Measurements from ENCODE around the gene NMNAT2.

Gene NMNAT2

GRCh38 chr1:183199304-183199703, 218.9 kb downstream of the NMNAT2 start:
- no peak for DNase-seq (ENCODE audit: low read depth)
- no peak overlapping the region for H3K4me3 ChIP-seq (ENCODE audit: low read length)
- no peak for TF ChIP-seq CTCF (conservative IDR thresholded peaks at IDR 0.05; ENCODE audit: low read length)

- no peak overlapping the region for H3K4me3 ChIP-seq (ENCODE audit: low read length)
- TF ChIP-seq CTCF (conservative IDR thresholded peaks at IDR 0.05; ENCODE audit: low read length), result no peak
- DNase-seq (ENCODE audit: low read depth), result peak; percentile 63
Observed at GRCh38 chr1:183198463-183198862, 219.7 kb downstream of the NMNAT2 start.

Data from AG10803 (cell line).